ENCODE data around the gene GNG10.

GNG10 gene

GRCh38 chr9:111661150-111661801, at the start of gene GNG10:
GNG10 (plus strand) TSS chr9:111661605; CDS start chr9:111661635, 30 bp downstream.
- TF ChIP-seq CEBPB (IDR thresholded peaks at IDR 0.05) (no peak), CREB1 (IDR thresholded peaks at IDR 0.05; ENCODE audit: low read depth) (no peak), YY1 (IDR thresholded peaks at IDR 0.05; ENCODE audit: low read depth) (peak; percentile 77), ZBTB7A (IDR thresholded peaks at IDR 0.05; ENCODE audit: low read depth) (no peak; the same call in 1 of the 2 replicates), EGR1 (IDR thresholded peaks at IDR 0.05) (peak; percentile 55), EP300 (IDR thresholded peaks at IDR 0.05; ENCODE audit: borderline replicate concordance) (no peak), FOXM1 (IDR thresholded peaks at IDR 0.05; ENCODE audit: borderline replicate concordance, low read depth) (no peak), REST (IDR thresholded peaks at IDR 0.05; ENCODE audit: low read depth) (no peak), RAD21 (IDR thresholded peaks at IDR 0.05; ENCODE audit: low read depth) (no peak), TEAD4 (IDR thresholded peaks at IDR 0.05) (no peak), MAX (IDR thresholded peaks at IDR 0.05) (peak; percentile 37; the same call in 1 of the 2 replicates), TCF12 (IDR thresholded peaks at IDR 0.05; ENCODE audit: low read depth) (0 out of 2 replicates have a peak, but pooled peaks have one; percentile 13), TAF1 (IDR thresholded peaks at IDR 0.05; ENCODE audit: low read depth) (peak; percentile 23; the same call in 1 of the 2 replicates), USF1 (IDR thresholded peaks at IDR 0.05) (no peak), NFIC (IDR thresholded peaks at IDR 0.05) (no peak)

GRCh38 chr9:111613436-111614040, 47.9 kb upstream of the GNG10 start:
- TF ChIP-seq TEAD4 (IDR thresholded peaks at IDR 0.05) (no peak), NFIC (IDR thresholded peaks at IDR 0.05) (peak; percentile 38; the same call in 1 of the 2 replicates)

GRCh38 chr9:111615928-111616327, 45.5 kb upstream of the GNG10 start:
- TF ChIP-seq REST (IDR thresholded peaks at IDR 0.05; ENCODE audit: low read depth) (no peak), RAD21 (IDR thresholded peaks at IDR 0.05; ENCODE audit: low read depth) (no peak), TEAD4 (IDR thresholded peaks at IDR 0.05) (no peak), NFIC (IDR thresholded peaks at IDR 0.05) (no peak), USF1 (IDR thresholded peaks at IDR 0.05) (no peak), CREB1 (IDR thresholded peaks at IDR 0.05; ENCODE audit: low read depth) (no peak), YY1 (IDR thresholded peaks at IDR 0.05; ENCODE audit: low read depth) (no peak), EP300 (IDR thresholded peaks at IDR 0.05; ENCODE audit: borderline replicate concordance) (no peak), ZBTB7A (IDR thresholded peaks at IDR 0.05; ENCODE audit: low read depth) (no peak)

GRCh38 chr9:111621895-111622480, 39.4 kb upstream of the GNG10 start:
- no peak for TF ChIP-seq ZBTB7A (IDR thresholded peaks at IDR 0.05; ENCODE audit: low read depth)
- TF ChIP-seq RAD21 (IDR thresholded peaks at IDR 0.05; ENCODE audit: low read depth): peak; percentile 63
- TF ChIP-seq TEAD4 (IDR thresholded peaks at IDR 0.05): no peak

- TF ChIP-seq TCF12 (IDR thresholded peaks at IDR 0.05; ENCODE audit: low read depth) (0 out of 2 replicates have a peak, but pooled peaks have one; percentile 24), REST (IDR thresholded peaks at IDR 0.05; ENCODE audit: low read depth) (no peak), EGR1 (IDR thresholded peaks at IDR 0.05) (no peak), ZBTB7A (IDR thresholded peaks at IDR 0.05; ENCODE audit: low read depth) (no peak), CEBPB (IDR thresholded peaks at IDR 0.05) (peak; percentile 98), YY1 (IDR thresholded peaks at IDR 0.05; ENCODE audit: low read depth) (no peak), NFIC (IDR thresholded peaks at IDR 0.05) (peak; percentile 61), MAX (IDR thresholded peaks at IDR 0.05) (no peak), TAF1 (IDR thresholded peaks at IDR 0.05; ENCODE audit: low read depth) (no peak), TEAD4 (IDR thresholded peaks at IDR 0.05) (peak; percentile 85), EP300 (IDR thresholded peaks at IDR 0.05; ENCODE audit: borderline replicate concordance) (no peak)
Observed at GRCh38 chr9:111622626-111623025, 38.8 kb upstream of the GNG10 start.

All from Ishikawa (cell line).